ENCODE results near the gene POGK. TPM values are rescaled to one million over a fixed set of nuclear protein-coding genes. Genes with fewer than 3 reads are reported as not detected.

The POGK gene
- total and polyA plus RNA-seq, 2 experiments from 2014 or later = 10.9 to 31.4 TPM

- no peaks in the 10 kb centered on the region for H3K9me2 ChIP-seq (ENCODE audit: insufficient read depth)
- DNase-seq (ENCODE audit: low spot score) (no peak), ATAC-seq (no peak)
- Mint-ChIP-seq H3K27ac (no peak overlapping the region), H3K9me3 (peaks cover 15% of the 10 kb centered on the region), H3K4me1 (peaks cover 3% of the 10 kb centered on the region; the same call in 2 of the 3 replicates), H3K4me3 (no peak overlapping the region), H3K27me3 (ENCODE audit: insufficient read depth, low read depth, poor library complexity) (no peaks in the 10 kb centered on the region), H3K36me3 (ENCODE audit: low read depth) (no peaks in the 10 kb centered on the region)
- H4K20me1 ChIP-seq (replicated peaks; ENCODE audit: insufficient read depth) = no peaks in the 10 kb centered on the region
- no peaks in the 10 kb centered on the region for H3F3A ChIP-seq (replicated peaks; ENCODE audit: low read depth)
- TF ChIP-seq ETS1 (IDR thresholded peaks at IDR 0.05) (no peak), POLR2AphosphoS5 (IDR thresholded peaks at IDR 0.05; ENCODE audit: low read depth) (no peak), JUNB (IDR thresholded peaks at IDR 0.05; ENCODE audit: unreplicated experiment) (no peak), EZH2phosphoT487 (IDR thresholded peaks at IDR 0.05; ENCODE audit: unreplicated experiment) (no peak)
- H3K27ac ChIP-seq (ENCODE audit: low read depth) = no peak overlapping the region
- H3K4me2 ChIP-seq = no peak overlapping the region
- H3K27me3 ChIP-seq (ENCODE audit: insufficient read depth) = no peaks in the 10 kb centered on the region
- H3K4me1 ChIP-seq (ENCODE audit: insufficient read depth) = no peaks in the 10 kb centered on the region
- no peak overlapping the region for H3K4me3 ChIP-seq
- H3K79me2 ChIP-seq (replicated peaks; ENCODE audit: insufficient read depth) = no peaks in the 10 kb centered on the region
- H3K36me3 ChIP-seq (ENCODE audit: insufficient read depth) = no peaks in the 10 kb centered on the region
- no peak overlapping the region for H2AFZ ChIP-seq
Measured at GRCh38 chr1:166813508-166814223, 25.6 kb upstream of the POGK start.

- no peak overlapping the region for H2AFZ ChIP-seq
- no peak overlapping the region for H3K27ac ChIP-seq (ENCODE audit: low read depth)
- H3K27me3 ChIP-seq (ENCODE audit: insufficient read depth) = no peaks in the 10 kb centered on the region
- H3K36me3 ChIP-seq (ENCODE audit: insufficient read depth) = no peaks in the 10 kb centered on the region
- DNase-seq (ENCODE audit: low spot score) (no peak), ATAC-seq (no peak)
- Mint-ChIP-seq H3K27ac (no peak overlapping the region), H3K9me3 (peaks cover 15% of the 10 kb centered on the region), H3K4me1 (no peaks in the 10 kb centered on the region), H3K4me3 (no peak overlapping the region), H3K27me3 (ENCODE audit: insufficient read depth, low read depth, poor library complexity) (no peaks in the 10 kb centered on the region), H3K36me3 (ENCODE audit: low read depth) (no peaks in the 10 kb centered on the region)
- no peak overlapping the region for H3K4me3 ChIP-seq
- H3F3A ChIP-seq (replicated peaks; ENCODE audit: low read depth) = no peaks in the 10 kb centered on the region
- no peaks in the 10 kb centered on the region for H3K4me1 ChIP-seq (ENCODE audit: insufficient read depth)
- no peak overlapping the region for H3K4me2 ChIP-seq
- H3K79me2 ChIP-seq (replicated peaks; ENCODE audit: insufficient read depth) = no peaks in the 10 kb centered on the region
- no peaks in the 10 kb centered on the region for H4K20me1 ChIP-seq (replicated peaks; ENCODE audit: insufficient read depth)
- 0 out of 2 replicates have a peak, but pooled peaks cover 3% of the 10 kb centered on the region for H3K9me2 ChIP-seq (ENCODE audit: insufficient read depth)
- TF ChIP-seq ZNF462 (CRISPR knock-in tag; IDR thresholded peaks at IDR 0.05) (no peak), ZNF114 (CRISPR knock-in tag; IDR thresholded peaks at IDR 0.05) (no peak), STAT1 (IDR thresholded peaks at IDR 0.05; ENCODE audit: unreplicated experiment) (no peak), NANOG (IDR thresholded peaks at IDR 0.05; ENCODE audit: borderline replicate concordance) (no peak), REST (IDR thresholded peaks at IDR 0.05; ENCODE audit: unreplicated experiment) (no peak), EZH2phosphoT487 (IDR thresholded peaks at IDR 0.05; ENCODE audit: unreplicated experiment) (no peak)
Measured at GRCh38 chr1:166814611-166815010, 24.7 kb upstream of the POGK start.
